WTC11 (cell line): Measurements from ENCODE around the gene WDR72. TPM values are rescaled to one million over a fixed set of nuclear protein-coding genes. Genes with fewer than 3 reads are reported as not detected.

Experiments
- ATAC-seq: fragments of 200-7000 bp; cut with Tn5 transposase; 2 replicates; pipeline ENCODE4 v1.10.0; 2021; ENCODE audit warnings: mild to moderate bottlenecking, moderate library complexity
- CTCF ChIA-PET: fragments of 300-600 bp; sonication (Branson Sonifier 250); formaldehyde crosslinking; loops from one replicate; lab custom pipeline; 2021; ENCODE audit warnings: antibody characterized with exemption; lab: Charles Lee
- POLR2A ChIA-PET: fragments of 350-600 bp; sonication (Branson Sonifier 250); formaldehyde crosslinking; loops from one replicate; lab custom pipeline; 2021; ENCODE audit warnings: antibody characterized with exemption; lab: Charles Lee
- DNase-seq: peaks from one replicate; pipeline ENCODE4 v3.0.0; 2021; ENCODE audit warnings: low spot score
- H3K27ac Mint-ChIP-seq: 2 replicates; pipeline ENCODE4 v1.8.0; 2021; ENCODE audit warnings: mixed read lengths
- H3K27me3 Mint-ChIP-seq: 2 replicates; pipeline ENCODE4 v1.8.0; 2021; ENCODE audit warnings: low read depth, mild to moderate bottlenecking, moderate library complexity, mixed read lengths
- H3K36me3 Mint-ChIP-seq: 2 replicates; pipeline ENCODE4 v1.8.0; 2021; ENCODE audit warnings: mixed read lengths
- H3K4me1 Mint-ChIP-seq: 2 replicates; pipeline ENCODE4 v1.8.0; 2022; ENCODE audit warnings: mixed read lengths
- H3K4me3 Mint-ChIP-seq: 2 replicates; pipeline ENCODE4 v1.8.0; 2021; ENCODE audit warnings: mild to moderate bottlenecking, moderate library complexity, mixed read lengths
- H3K9me3 Mint-ChIP-seq: 2 replicates; pipeline ENCODE4 v1.8.0; 2021; ENCODE audit warnings: mixed read lengths
- ATF2 ChIP-seq: sonication (generic); formaldehyde crosslinking; IDR thresholded peaks from 2 replicates; pipeline ENCODE4 v1.8.1; 2022; ENCODE audit warnings: low read depth, missing genetic modification reagents, borderline replicate concordance
- ATF6 ChIP-seq: sonication (generic); formaldehyde crosslinking; IDR thresholded peaks from 2 replicates; pipeline ENCODE4 v1.8.1; 2023; ENCODE audit warnings: mild to moderate bottlenecking, missing genetic modification reagents
- E2F5 ChIP-seq: sonication (generic); formaldehyde crosslinking; IDR thresholded peaks from 2 replicates; pipeline ENCODE4 v1.8.1; 2022; ENCODE audit warnings: mild to moderate bottlenecking, moderate library complexity, missing genetic modification reagents
- ELF4 ChIP-seq: sonication (generic); formaldehyde crosslinking; IDR thresholded peaks from 2 replicates; pipeline ENCODE4 v1.8.1; 2022; ENCODE audit warnings: low read depth, mild to moderate bottlenecking, moderate library complexity, missing genetic modification reagents
- EMX1 ChIP-seq: fragments of 250-450 bp; sonication (Bioruptor Pico); IDR thresholded peaks from 2 replicates; pipeline ENCODE4 v1.8.0; 2021; ENCODE audit warnings: mild to moderate bottlenecking
- ETV6 ChIP-seq: sonication (generic); formaldehyde crosslinking; IDR thresholded peaks from 2 replicates; pipeline ENCODE4 v1.8.1; 2022; ENCODE audit warnings: mild to moderate bottlenecking, missing genetic modification reagents
- JAZF1 ChIP-seq: fragments of 250-450 bp; sonication (Bioruptor Pico); IDR thresholded peaks from 2 replicates; pipeline ENCODE4 v1.9.0; 2021; ENCODE audit warnings: moderate library complexity, mild to moderate bottlenecking, inconsistent platforms
- NFYB ChIP-seq: sonication (generic); formaldehyde crosslinking; conservative IDR thresholded peaks from 2 replicates; pipeline ENCODE4 v1.8.0; 2022; ENCODE audit warnings: low read depth, missing genetic modification reagents
- SOX15 ChIP-seq: fragments of 250-450 bp; sonication (Bioruptor Pico); IDR thresholded peaks from 2 replicates; pipeline ENCODE4 v1.9.0; 2021; ENCODE audit warnings: mild to moderate bottlenecking
- SP1 ChIP-seq: sonication (generic); formaldehyde crosslinking; conservative IDR thresholded peaks from 2 replicates; pipeline ENCODE4 v1.8.1; 2022; ENCODE audit warnings: missing genetic modification reagents
- TEAD4 ChIP-seq: sonication (generic); formaldehyde crosslinking; IDR thresholded peaks from 2 replicates; pipeline ENCODE4 v1.8.0; 2022; ENCODE audit warnings: mild to moderate bottlenecking, missing genetic modification reagents
- TP53 ChIP-seq: sonication (generic); formaldehyde crosslinking; IDR thresholded peaks from 2 replicates; pipeline ENCODE4 v1.8.1; 2023; ENCODE audit warnings: mild to moderate bottlenecking, missing genetic modification reagents
- USF2 ChIP-seq: sonication (generic); formaldehyde crosslinking; IDR thresholded peaks from 2 replicates; pipeline ENCODE4 v1.8.1; 2023; ENCODE audit warnings: mild to moderate bottlenecking, missing genetic modification reagents, moderate library complexity
- ZBTB43 ChIP-seq: sonication (generic); formaldehyde crosslinking; IDR thresholded peaks from 2 replicates; pipeline ENCODE4 v1.8.1; 2023; ENCODE audit warnings: mild to moderate bottlenecking, missing genetic modification reagents
- ZNF121 ChIP-seq: sonication (generic); formaldehyde crosslinking; IDR thresholded peaks from 2 replicates; pipeline ENCODE4 v1.8.0; 2023; ENCODE audit warnings: missing genetic modification reagents
- ZNF138 ChIP-seq: sonication (generic); formaldehyde crosslinking; conservative IDR thresholded peaks from 2 replicates; pipeline ENCODE4 v1.8.1; 2022; ENCODE audit warnings: mild to moderate bottlenecking, moderate library complexity, missing genetic modification reagents
- ZNF416 ChIP-seq: fragments of 250-450 bp; sonication (Bioruptor Pico); IDR thresholded peaks from 2 replicates; pipeline ENCODE4 v1.9.0; 2021; ENCODE audit warnings: mild to moderate bottlenecking, inconsistent platforms
- ZNF423 ChIP-seq: fragments of 250-450 bp; sonication (Bioruptor Pico); IDR thresholded peaks from 2 replicates; pipeline ENCODE4 v2.1.2; 2022; ENCODE audit warnings: mild to moderate bottlenecking, moderate library complexity
- ZSCAN18 ChIP-seq: fragments of 250-450 bp; sonication (Bioruptor Pico); IDR thresholded peaks from 2 replicates; pipeline ENCODE4 v2.1.2; 2022; ENCODE audit warnings: mild to moderate bottlenecking, moderate library complexity
- total RNA-seq: library from RNA; stranded (reverse); gene quantifications from 3 replicates; pipeline ENCODE4 v1.2.3, GENCODE V29; 2021
- TF ChIP-seq, protein P1 (sequence below): sonication (generic); formaldehyde crosslinking; IDR thresholded peaks from 2 replicates; pipeline ENCODE4 v1.8.1; 2022; ENCODE audit warnings: missing genetic modification reagents, borderline replicate concordance
- TF ChIP-seq, protein P2 (sequence below): fragments of 250-450 bp; sonication (Bioruptor Pico); IDR thresholded peaks from 2 replicates; pipeline ENCODE4 v1.9.0; 2021; ENCODE audit warnings: mild to moderate bottlenecking, borderline replicate concordance
- TF ChIP-seq, protein P3 (sequence below): sonication (generic); formaldehyde crosslinking; conservative IDR thresholded peaks from 2 replicates; pipeline ENCODE4 v1.8.1; 2022; ENCODE audit warnings: mild to moderate bottlenecking, missing genetic modification reagents

The WDR72 gene
- total RNA-seq, 1 experiment from 2014 or later, result 8.6 TPM

DNA sequence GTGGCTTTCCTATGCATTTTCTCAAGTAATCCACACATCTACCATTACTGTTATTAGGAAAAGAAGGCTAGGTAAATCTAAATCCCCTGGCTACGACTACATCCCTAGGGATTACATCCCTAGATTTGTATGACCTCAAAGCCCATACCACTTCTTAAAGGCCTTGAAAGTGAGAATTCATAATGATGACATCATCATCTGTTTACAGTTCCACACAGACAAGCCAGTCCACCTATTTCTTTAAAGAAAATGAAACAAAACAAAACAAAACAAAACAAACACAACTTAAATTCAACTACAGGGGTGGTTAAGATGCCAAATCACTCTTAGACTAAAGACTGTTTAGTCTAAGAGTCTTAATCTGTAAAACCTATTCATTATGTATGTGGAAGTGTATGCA lies 5.7 kb downstream of the WDR72 start:
- ChIA-PET POLR2A (no interaction called here), CTCF (no interaction called here)
- no peak for ATAC-seq
- H3K4me3 Mint-ChIP-seq, result no peak overlapping the region
- H3K27me3 Mint-ChIP-seq, result peaks cover 27% of the 10 kb centered on the region
- no peaks in the 10 kb centered on the region for H3K9me3 Mint-ChIP-seq
- DNase-seq, result no peak
- TF ChIP-seq, protein P1, sequence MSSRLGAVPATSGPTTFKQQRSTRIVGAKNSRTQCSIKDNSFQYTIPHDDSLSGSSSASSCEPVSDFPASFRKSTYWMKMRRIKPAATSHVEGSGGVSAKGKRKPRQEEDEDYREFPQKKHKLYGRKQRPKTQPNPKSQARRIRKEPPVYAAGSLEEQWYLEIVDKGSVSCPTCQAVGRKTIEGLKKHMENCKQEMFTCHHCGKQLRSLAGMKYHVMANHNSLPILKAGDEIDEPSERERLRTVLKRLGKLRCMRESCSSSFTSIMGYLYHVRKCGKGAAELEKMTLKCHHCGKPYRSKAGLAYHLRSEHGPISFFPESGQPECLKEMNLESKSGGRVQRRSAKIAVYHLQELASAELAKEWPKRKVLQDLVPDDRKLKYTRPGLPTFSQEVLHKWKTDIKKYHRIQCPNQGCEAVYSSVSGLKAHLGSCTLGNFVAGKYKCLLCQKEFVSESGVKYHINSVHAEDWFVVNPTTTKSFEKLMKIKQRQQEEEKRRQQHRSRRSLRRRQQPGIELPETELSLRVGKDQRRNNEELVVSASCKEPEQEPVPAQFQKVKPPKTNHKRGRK (CRISPR knock-in tag), result no peak
- TF ChIP-seq ATF2 (no peak), ZNF423 (CRISPR knock-in tag) (no peak), ATF6 (no peak), USF2 (CRISPR knock-in tag) (no peak), ZSCAN18 (no peak), TEAD4 (CRISPR knock-in tag) (no peak), NFYB (CRISPR knock-in tag) (no peak), E2F5 (CRISPR knock-in tag) (no peak), TP53 (CRISPR knock-in tag) (no peak), SOX15 (CRISPR knock-in tag) (no peak), JAZF1 (CRISPR knock-in tag) (no peak), ETV6 (no peak), ELF4 (CRISPR knock-in tag) (no peak), SP1 (CRISPR knock-in tag) (no peak), ZNF121 (CRISPR knock-in tag) (no peak), ZNF416 (no peak), EMX1 (no peak)
- H3K4me1 Mint-ChIP-seq, result peaks cover 11% of the 10 kb centered on the region
- H3K27ac Mint-ChIP-seq, result no peak overlapping the region
- no peaks in the 10 kb centered on the region for H3K36me3 Mint-ChIP-seq

GRCh38 chr15:53752406-53752805 lies 7.1 kb downstream of the WDR72 start:
- H3K27ac Mint-ChIP-seq, result no peak overlapping the region
- peaks cover 14% of the 10 kb centered on the region for H3K27me3 Mint-ChIP-seq
- no peaks in the 10 kb centered on the region for H3K9me3 Mint-ChIP-seq
- ChIA-PET POLR2A (no interaction called here), CTCF (no interaction called here)
- DNase-seq (no peak), ATAC-seq (no peak)
- peaks cover 13% of the 10 kb centered on the region for H3K4me1 Mint-ChIP-seq
- no peaks in the 10 kb centered on the region for H3K36me3 Mint-ChIP-seq
- H3K4me3 Mint-ChIP-seq, result no peak overlapping the region
- TF ChIP-seq, protein P2, sequence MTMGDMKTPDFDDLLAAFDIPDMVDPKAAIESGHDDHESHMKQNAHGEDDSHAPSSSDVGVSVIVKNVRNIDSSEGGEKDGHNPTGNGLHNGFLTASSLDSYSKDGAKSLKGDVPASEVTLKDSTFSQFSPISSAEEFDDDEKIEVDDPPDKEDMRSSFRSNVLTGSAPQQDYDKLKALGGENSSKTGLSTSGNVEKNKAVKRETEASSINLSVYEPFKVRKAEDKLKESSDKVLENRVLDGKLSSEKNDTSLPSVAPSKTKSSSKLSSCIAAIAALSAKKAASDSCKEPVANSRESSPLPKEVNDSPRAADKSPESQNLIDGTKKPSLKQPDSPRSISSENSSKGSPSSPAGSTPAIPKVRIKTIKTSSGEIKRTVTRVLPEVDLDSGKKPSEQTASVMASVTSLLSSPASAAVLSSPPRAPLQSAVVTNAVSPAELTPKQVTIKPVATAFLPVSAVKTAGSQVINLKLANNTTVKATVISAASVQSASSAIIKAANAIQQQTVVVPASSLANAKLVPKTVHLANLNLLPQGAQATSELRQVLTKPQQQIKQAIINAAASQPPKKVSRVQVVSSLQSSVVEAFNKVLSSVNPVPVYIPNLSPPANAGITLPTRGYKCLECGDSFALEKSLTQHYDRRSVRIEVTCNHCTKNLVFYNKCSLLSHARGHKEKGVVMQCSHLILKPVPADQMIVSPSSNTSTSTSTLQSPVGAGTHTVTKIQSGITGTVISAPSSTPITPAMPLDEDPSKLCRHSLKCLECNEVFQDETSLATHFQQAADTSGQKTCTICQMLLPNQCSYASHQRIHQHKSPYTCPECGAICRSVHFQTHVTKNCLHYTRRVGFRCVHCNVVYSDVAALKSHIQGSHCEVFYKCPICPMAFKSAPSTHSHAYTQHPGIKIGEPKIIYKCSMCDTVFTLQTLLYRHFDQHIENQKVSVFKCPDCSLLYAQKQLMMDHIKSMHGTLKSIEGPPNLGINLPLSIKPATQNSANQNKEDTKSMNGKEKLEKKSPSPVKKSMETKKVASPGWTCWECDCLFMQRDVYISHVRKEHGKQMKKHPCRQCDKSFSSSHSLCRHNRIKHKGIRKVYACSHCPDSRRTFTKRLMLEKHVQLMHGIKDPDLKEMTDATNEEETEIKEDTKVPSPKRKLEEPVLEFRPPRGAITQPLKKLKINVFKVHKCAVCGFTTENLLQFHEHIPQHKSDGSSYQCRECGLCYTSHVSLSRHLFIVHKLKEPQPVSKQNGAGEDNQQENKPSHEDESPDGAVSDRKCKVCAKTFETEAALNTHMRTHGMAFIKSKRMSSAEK, result no peak
- TF ChIP-seq TP53 (CRISPR knock-in tag) (no peak), ZNF138 (CRISPR knock-in tag) (no peak), ZBTB43 (no peak)
- TF ChIP-seq, protein P3, sequence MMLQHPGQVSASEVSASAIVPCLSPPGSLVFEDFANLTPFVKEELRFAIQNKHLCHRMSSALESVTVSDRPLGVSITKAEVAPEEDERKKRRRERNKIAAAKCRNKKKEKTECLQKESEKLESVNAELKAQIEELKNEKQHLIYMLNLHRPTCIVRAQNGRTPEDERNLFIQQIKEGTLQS (CRISPR knock-in tag), result no peak
